ENCODE measurements around the gene SLU7. TPM values are rescaled to one million over a fixed set of nuclear protein-coding genes. Genes with fewer than 3 reads are reported as not detected.

SLU7 gene
- total and polyA plus RNA-seq, 10 donors = 32.1 to 114 (median 55.7) TPM

DNA sequence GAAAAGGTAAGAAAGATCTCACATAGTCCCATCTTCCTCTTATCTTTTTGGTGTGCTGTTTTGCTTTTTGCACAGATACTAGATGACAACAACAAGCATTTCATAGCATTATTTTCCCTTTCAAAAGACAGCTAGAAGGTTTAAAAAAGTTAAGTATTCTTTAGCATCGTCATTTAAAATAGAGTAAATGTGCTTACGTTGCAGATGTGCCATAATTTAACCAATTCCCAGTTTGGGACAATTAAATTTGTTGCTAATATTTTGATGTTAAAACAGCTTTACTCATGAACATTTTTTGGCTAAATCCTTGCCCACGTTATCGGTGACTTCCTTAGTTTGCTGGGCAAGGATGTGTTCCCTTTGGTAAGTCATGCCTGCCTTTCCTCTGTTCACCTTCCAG lies 44.3 kb upstream of the SLU7 start:
- peaks cover 0 to 23% (median 0%) of the 10 kb centered on the region in 7 donors for H3K27me3 ChIP-seq (replicated peaks in 1 of 7)
- no peak for DNase-seq
- peaks cover 11 to 26% (median 19%) of the 10 kb centered on the region in 6 donors for H3K4me1 ChIP-seq
- H3K4me3 ChIP-seq = no peak overlapping the region
- H3K36me3 ChIP-seq = no peaks in the 10 kb centered on the region
- no peak overlapping the region for H3K27ac ChIP-seq
- intact Hi-C loops (cut with DNase I; ENCODE audit: low total_unique reads) = no loop called here
- TF ChIP-seq CTCF (IDR thresholded peaks at IDR 0.05 in 8 of 11, conservative IDR thresholded peaks at IDR 0.05 in 3 of 11) = no peak
- no peak for TF ChIP-seq POLR2AphosphoS5 (IDR thresholded peaks at IDR 0.05)
- TF ChIP-seq POLR2A (IDR thresholded peaks at IDR 0.05) = no peak
- WGBS, 5 donors = 89 to 92% (median 91%) methylated on average over 4 of the region's 4 CpGs
- H3K9me3 ChIP-seq = no peaks in the 10 kb centered on the region

GRCh38 chr5:160462167-160462566 lies 43.3 kb upstream of the SLU7 start:
- WGBS, 5 donors = 62 to 81% (median 70%) methylated on average over 2 of the region's 2 CpGs
- intact Hi-C loops (cut with DNase I; ENCODE audit: low total_unique reads) = no loop called here
- Histone ChIP-seq H3K9me3 (no peaks in the 10 kb centered on the region), H3K36me3 (no peaks in the 10 kb centered on the region), H3K4me1 (peaks cover 4 to 15% (median 9%) of the 10 kb centered on the region in 6 donors), H3K27me3 (replicated peaks in 1 of 7) (peaks cover 0 to 17% (median 0%) of the 10 kb centered on the region in 7 donors), H3K27ac (no peak overlapping the region), H3K4me3 (no peak overlapping the region)
- TF ChIP-seq CTCF (IDR thresholded peaks at IDR 0.05 in 8 of 11, conservative IDR thresholded peaks at IDR 0.05 in 3 of 11) (no peak), POLR2AphosphoS5 (IDR thresholded peaks at IDR 0.05) (no peak), POLR2A (IDR thresholded peaks at IDR 0.05) (no peak)
- no peak for DNase-seq

DNA sequence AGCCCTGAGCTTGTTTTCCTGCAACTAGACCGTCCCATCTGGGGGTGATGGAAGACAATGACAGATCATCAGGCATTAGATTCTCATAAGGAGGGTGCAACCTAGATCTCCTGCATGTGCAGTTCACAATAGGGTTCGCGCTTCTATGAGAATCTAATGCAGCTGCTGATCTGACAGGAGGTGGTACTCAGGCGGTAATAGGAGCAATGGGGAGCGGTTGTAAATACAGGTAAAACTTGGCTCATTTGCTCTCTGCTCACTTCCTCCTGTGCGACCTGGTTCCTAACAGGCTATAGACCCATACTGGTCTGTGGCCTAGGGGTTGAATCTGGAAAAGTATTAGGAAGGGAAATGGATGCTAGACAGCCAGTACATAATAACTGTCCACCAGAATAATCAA lies 42.5 kb upstream of the SLU7 start:
- intact Hi-C loops (cut with DNase I; ENCODE audit: low total_unique reads) = no loop called here
- Histone ChIP-seq H3K4me3 (no peak overlapping the region), H3K4me1 (peaks cover 0 to 7% (median under 1%) of the 10 kb centered on the region in 6 donors), H3K36me3 (no peaks in the 10 kb centered on the region), H3K27me3 (replicated peaks in 1 of 7) (peaks cover 0 to 19% (median 0%) of the 10 kb centered on the region in 7 donors), H3K27ac (no peak overlapping the region), H3K9me3 (no peaks in the 10 kb centered on the region)
- WGBS, 5 donors = 78 to 92% (median 85%) methylated on average over 6 of the region's 6 CpGs
- TF ChIP-seq CTCF (IDR thresholded peaks at IDR 0.05 in 8 of 11, conservative IDR thresholded peaks at IDR 0.05 in 3 of 11) (no peak), POLR2AphosphoS5 (IDR thresholded peaks at IDR 0.05) (no peak), POLR2A (IDR thresholded peaks at IDR 0.05) (no peak)
- no peak for DNase-seq

DNA sequence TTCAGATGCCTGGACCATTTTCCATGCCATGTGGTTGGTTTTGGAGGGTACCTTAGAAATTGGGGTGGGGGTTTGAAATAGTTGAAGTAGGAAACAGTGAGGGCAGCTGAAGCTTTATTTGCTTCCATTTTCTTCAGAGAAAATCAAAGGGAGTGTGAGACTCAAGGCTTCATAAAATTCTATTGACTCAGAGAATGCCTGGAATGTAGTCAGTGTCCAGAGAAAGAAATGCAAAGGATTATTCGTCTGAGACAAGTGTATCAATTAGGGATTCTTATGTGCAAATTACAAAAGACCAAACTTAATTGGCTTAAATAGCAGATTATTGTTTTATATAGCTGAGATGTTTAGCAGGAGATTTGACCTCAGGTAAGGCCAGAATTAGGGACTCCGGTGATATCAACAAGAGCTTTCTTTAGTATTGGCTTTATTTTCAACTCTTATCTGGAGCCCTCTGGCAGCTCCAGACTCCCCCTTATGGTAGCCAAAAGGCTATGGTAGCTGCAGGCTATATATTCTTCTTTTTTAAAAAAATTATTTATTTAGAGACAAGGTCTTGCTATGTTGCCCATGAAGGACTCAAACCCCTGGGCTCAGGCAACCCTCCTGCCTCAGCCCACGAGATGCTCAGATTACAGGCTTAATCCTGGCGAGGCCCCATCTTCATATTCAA lies 41.6 kb upstream of the SLU7 start:
- Histone ChIP-seq H3K27me3 (replicated peaks in 1 of 7) (peaks cover 0 to 19% (median 0%) of the 10 kb centered on the region in 7 donors), H3K9me3 (no peaks in the 10 kb centered on the region), H3K36me3 (no peaks in the 10 kb centered on the region), H3K27ac (no peak overlapping the region), H3K4me3 (no peak overlapping the region), H3K4me1 (no peaks in the 10 kb centered on the region)
- DNase-seq = no peak
- TF ChIP-seq POLR2AphosphoS5 (IDR thresholded peaks at IDR 0.05) = no peak
- TF ChIP-seq POLR2A (IDR thresholded peaks at IDR 0.05) = no peak
- TF ChIP-seq CTCF (IDR thresholded peaks at IDR 0.05 in 8 of 11, conservative IDR thresholded peaks at IDR 0.05 in 3 of 11) = no peak
- intact Hi-C loops (cut with DNase I; ENCODE audit: low total_unique reads) = no loop called here
- WGBS, 5 donors = 87 to 94% (median 91%) methylated on average over 4 of the region's 4 CpGs
